ENCODE results near the gene GFRA4. TPM values are rescaled to one million over a fixed set of nuclear protein-coding genes. Genes with fewer than 3 reads are reported as not detected.

The GFRA4 gene
- total RNA-seq, 1 experiment from 2014 or later = not detected

DNA sequence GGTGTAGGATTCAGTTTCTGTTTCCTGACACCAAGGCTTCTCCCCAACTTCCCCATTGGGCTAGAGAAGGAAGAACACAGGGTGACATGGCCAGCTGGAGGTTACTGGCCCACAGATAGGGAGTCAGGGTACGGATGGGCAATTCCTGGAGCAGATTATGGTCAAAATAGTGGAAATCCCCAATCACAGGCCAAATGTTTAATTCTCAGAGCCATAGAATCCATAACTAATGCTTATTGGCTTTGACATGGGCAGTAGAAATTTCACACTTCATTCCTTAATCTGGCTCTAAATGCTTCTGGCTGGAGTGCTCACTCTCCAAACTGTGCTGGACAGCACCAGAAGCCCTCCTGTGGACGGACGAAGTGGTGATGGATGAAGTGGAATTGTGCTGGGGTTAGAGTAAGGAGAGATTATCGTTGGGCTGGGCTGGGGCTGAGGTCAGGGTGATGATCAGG lies 48.3 kb upstream of the GFRA4 start (continued):
- no peak for TF ChIP-seq POLR2AphosphoS5 (IDR thresholded peaks at IDR 0.05; ENCODE audit: low read depth, low read length)
- no peak for TF ChIP-seq ZNF274 (IDR thresholded peaks at IDR 0.05; ENCODE audit: low read depth, low read length)
- no peak for TF ChIP-seq CBX3 (IDR thresholded peaks at IDR 0.05; ENCODE audit: low read depth)
- TF ChIP-seq SP1 (IDR thresholded peaks at IDR 0.05; ENCODE audit: low read depth) = no peak
- TF ChIP-seq ZFX (IDR thresholded peaks at IDR 0.05) = no peak
- TF ChIP-seq POLR2A (IDR thresholded peaks at IDR 0.05; ENCODE audit: borderline replicate concordance, extremely low read depth, insufficient read depth, insufficient read length) = no peak
- TF ChIP-seq FOSL1 (IDR thresholded peaks at IDR 0.05; ENCODE audit: low read depth) = no peak
- TF ChIP-seq YY1 (IDR thresholded peaks at IDR 0.05; ENCODE audit: extremely low read depth, insufficient replicate concordance, low read depth, low read length) = no peak

DNA sequence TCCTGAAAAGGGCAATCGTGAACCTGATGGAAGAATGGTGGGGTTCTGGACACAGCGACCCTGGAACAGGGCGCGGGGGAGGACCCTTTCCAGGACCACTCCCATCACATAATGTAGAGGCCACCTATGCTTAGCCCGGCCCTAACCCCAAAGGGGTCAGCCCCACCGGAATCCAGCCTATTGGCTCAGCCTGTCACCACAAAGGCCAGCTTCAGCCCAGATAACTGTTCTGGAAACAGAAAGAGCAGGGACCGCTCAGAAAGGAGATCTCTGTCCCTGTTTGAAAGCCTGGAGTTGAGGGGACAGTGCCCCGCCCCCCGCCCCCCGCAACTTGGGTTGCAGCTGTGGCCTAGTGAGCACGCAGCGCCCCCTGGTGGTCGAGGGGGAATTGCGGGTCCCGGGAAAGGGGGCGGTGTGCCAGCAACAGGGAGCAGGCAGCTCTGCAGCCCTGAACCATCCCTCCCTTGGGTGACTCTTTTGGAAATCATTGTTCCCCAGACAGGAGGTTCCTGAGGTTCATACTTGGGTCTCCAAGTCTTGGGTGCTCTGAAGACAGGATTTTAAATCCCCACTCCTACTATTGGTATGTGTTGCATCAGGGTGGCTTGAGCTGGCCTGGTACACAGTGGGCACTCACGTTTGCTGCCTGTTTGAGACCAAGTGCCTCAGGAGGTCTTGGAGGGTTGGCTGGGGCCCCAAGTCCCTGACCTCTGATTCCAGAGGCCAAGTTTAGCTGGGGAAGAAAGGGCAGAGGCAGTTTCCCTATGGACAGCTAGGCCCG lies 47.7 kb upstream of the GFRA4 start:
- Histone ChIP-seq H3K9me2 (ENCODE audit: insufficient read depth) (no peaks in the 10 kb centered on the region), H2AFZ (ENCODE audit: low read depth, low read length, poor library complexity, severe bottlenecking) (no peak overlapping the region), H4K20me1 (ENCODE audit: insufficient read depth) (no peaks in the 10 kb centered on the region), H3K27ac (ENCODE audit: low read depth, low read length) (no peak overlapping the region), H3K27me3 (ENCODE audit: insufficient read depth, low read length) (no peaks in the 10 kb centered on the region), H3K9me3 (ENCODE audit: control insufficient read depth in 1 of 2, insufficient read depth in 1 of 2, low read depth in 1 of 2, low read length in 2 of 2) (no peaks in the 10 kb centered on the region), H3K9ac (ENCODE audit: low read length) (no peak overlapping the region), H3K4me3 (replicated peaks in 1 of 2; ENCODE audit: low read depth in 1 of 2, low read length in 2 of 2) (no peak overlapping the region), H3K4me1 (ENCODE audit: control insufficient read depth in 1 of 2, insufficient read depth in 2 of 2, low read length in 2 of 2) (peaks cover 0 to 13% of the 10 kb centered on the region in 2 experiments; a peak in 3 of 4 replicates), H3K36me3 (ENCODE audit: control insufficient read depth in 1 of 2, insufficient read depth in 2 of 2, low read length in 2 of 2) (no peaks in the 10 kb centered on the region), H3K4me2 (ENCODE audit: low read length) (peak overlapping the region; percentile 5; the same call in 1 of the 2 replicates), H3K79me2 (ENCODE audit: insufficient read depth, low read length) (no peaks in the 10 kb centered on the region)
- ATAC-seq (peak; percentile 84), DNase-seq (ENCODE audit: low read depth, low spot score) (peak; percentile 16)
- ChIA-PET CTCF (interaction anchor here (0.6 to 2.7 kb wide), 23 partner anchors 9 to 1000 kb away, joined by 3 to 69 read pairs (median 5); partner anchors contain the start of genes ADISSP, CENPB and SPEF1), RAD21 (ENCODE audit: low non-redundant PET in 1 of 2, low total read pairs in 2 of 2, uncharacterized antibody in 2 of 2, unreplicated experiment in 2 of 2) (interaction anchor here (0.7 to 1.6 kb wide), 4 partner anchors 34 to 147 kb away, joined by 3 to 10 read pairs (median 6); no protein-coding TSS in a partner anchor), POLR2A (interaction anchor here (1.0 kb wide), 1 partner anchor 34 kb away, joined by 3 read pairs; no protein-coding TSS in a partner anchor)
- TF ChIP-seq, protein P1, sequence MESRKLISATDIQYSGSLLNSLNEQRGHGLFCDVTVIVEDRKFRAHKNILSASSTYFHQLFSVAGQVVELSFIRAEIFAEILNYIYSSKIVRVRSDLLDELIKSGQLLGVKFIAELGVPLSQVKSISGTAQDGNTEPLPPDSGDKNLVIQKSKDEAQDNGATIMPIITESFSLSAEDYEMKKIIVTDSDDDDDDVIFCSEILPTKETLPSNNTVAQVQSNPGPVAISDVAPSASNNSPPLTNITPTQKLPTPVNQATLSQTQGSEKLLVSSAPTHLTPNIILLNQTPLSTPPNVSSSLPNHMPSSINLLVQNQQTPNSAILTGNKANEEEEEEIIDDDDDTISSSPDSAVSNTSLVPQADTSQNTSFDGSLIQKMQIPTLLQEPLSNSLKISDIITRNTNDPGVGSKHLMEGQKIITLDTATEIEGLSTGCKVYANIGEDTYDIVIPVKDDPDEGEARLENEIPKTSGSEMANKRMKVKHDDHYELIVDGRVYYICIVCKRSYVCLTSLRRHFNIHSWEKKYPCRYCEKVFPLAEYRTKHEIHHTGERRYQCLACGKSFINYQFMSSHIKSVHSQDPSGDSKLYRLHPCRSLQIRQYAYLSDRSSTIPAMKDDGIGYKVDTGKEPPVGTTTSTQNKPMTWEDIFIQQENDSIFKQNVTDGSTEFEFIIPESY (IDR thresholded peaks at IDR 0.05; ENCODE audit: extremely low read depth, insufficient replicate concordance, low read length) = peak; percentile 15
- peak; percentile 43 for TF ChIP-seq YY1 (IDR thresholded peaks at IDR 0.05; ENCODE audit: extremely low read depth, insufficient replicate concordance, low read depth, low read length)
- TF ChIP-seq SRF (IDR thresholded peaks at IDR 0.05; ENCODE audit: low read depth) = no peak
- TF ChIP-seq JUND (IDR thresholded peaks at IDR 0.05) = no peak
- TF ChIP-seq RAD21 (IDR thresholded peaks at IDR 0.05; ENCODE audit: low read depth) = peak; percentile 84
- TF ChIP-seq ELF1 (IDR thresholded peaks at IDR 0.05; ENCODE audit: borderline replicate concordance, low read depth) = no peak
- TF ChIP-seq, protein P2, sequence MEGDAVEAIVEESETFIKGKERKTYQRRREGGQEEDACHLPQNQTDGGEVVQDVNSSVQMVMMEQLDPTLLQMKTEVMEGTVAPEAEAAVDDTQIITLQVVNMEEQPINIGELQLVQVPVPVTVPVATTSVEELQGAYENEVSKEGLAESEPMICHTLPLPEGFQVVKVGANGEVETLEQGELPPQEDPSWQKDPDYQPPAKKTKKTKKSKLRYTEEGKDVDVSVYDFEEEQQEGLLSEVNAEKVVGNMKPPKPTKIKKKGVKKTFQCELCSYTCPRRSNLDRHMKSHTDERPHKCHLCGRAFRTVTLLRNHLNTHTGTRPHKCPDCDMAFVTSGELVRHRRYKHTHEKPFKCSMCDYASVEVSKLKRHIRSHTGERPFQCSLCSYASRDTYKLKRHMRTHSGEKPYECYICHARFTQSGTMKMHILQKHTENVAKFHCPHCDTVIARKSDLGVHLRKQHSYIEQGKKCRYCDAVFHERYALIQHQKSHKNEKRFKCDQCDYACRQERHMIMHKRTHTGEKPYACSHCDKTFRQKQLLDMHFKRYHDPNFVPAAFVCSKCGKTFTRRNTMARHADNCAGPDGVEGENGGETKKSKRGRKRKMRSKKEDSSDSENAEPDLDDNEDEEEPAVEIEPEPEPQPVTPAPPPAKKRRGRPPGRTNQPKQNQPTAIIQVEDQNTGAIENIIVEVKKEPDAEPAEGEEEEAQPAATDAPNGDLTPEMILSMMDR (IDR thresholded peaks at IDR 0.05 in 2 of 3, conservative IDR thresholded peaks at IDR 0.05 in 1 of 3; ENCODE audit: borderline replicate concordance in 1 of 3, insufficient read depth in 1 of 3, low read depth in 2 of 3, low read length in 2 of 3) = peak; percentile 93 to 99 (median 96)
- BruUV-seq (replicated peaks) = no TSS peak
- intact Hi-C loops (cut with micrococcal nuclease) = loop anchor here (1.0 kb wide), 2 partner anchors 35 to 148 kb away; no protein-coding TSS in a partner anchor
